Thyroid gland (tissue), 4 donors: ENCODE measurements around the gene TBC1D1. TPM values are rescaled to one million over a fixed set of nuclear protein-coding genes. Genes with fewer than 3 reads are reported as not detected.
A peak's percentile ranks its signal among the peaks of the same experiment; 100 is the strongest.

Experiments used
- DNase-seq, 2 donors: peaks; one replicate each; pipeline ENCODE4 v3.0.0-alpha.2; 2019
- H3K27ac ChIP-seq, 3 donors: fragments of 200-600 bp; sonication (generic); 1 replicate in 2 of 3; 2 replicates in 1 of 3; pipeline ENCODE4 v1.5.1; 2016 to 2019; ENCODE audit warnings: mild to moderate bottlenecking in 1 of 3, moderate library complexity in 1 of 3
- H3K27me3 ChIP-seq: fragments of 200-600 bp; sonication (generic); one replicate; pipeline ENCODE4 v1.5.1; 2019
- H3K36me3 ChIP-seq, 2 donors: fragments of 200-600 bp; sonication (generic); one replicate each; pipeline ENCODE4 v1.5.1; 2016 to 2019
- H3K4me1 ChIP-seq, 2 donors: fragments of 200-600 bp; sonication (generic); one replicate each; pipeline ENCODE4 v1.5.1; 2017 to 2019
- H3K4me3 ChIP-seq, 3 donors: fragments of 200-600 bp; sonication (generic); replicated peaks in 1 of 3; 1 replicate in 2 of 3; 2 replicates in 1 of 3; pipeline ENCODE4 v1.5.1; 2016; ENCODE audit warnings: mild to moderate bottlenecking in 1 of 3
- H3K9me3 ChIP-seq: fragments of 200-600 bp; sonication (generic); one replicate; pipeline ENCODE4 v1.5.1; 2017
- POLR2A ChIP-seq, 2 donors: fragments of 450-650 bp; IDR thresholded peaks; one replicate each; pipeline ENCODE4 v1.6.1; 2017; ENCODE audit warnings: antibody characterized with exemption in 2 of 2, mild to moderate bottlenecking in 2 of 2, moderate library complexity in 1 of 2
- WGBS, 2 donors: methylation state at CpG; one replicate each; pipeline ENCODE4 v1.1.5; 2017; 5-methylcytosine and 5-hydroxymethylcytosine counted together
- intact Hi-C: fragments of 100-400 bp; cut with DNase I; formaldehyde crosslinking; loops from one replicate; pipeline ENCODE4 v1.15.1; 2023
- total RNA-seq, 4 donors: library from RNA; depleted of rRNA; stranded (reverse); fragments of >200 nt; gene quantifications; one replicate each; pipeline ENCODE4 v1.2.3, GENCODE V29; 2016
- TF ChIP-seq, protein P1 (sequence below), 6 experiments: fragments of 200-600 bp in 3 of 6; fragments of 450-650 bp in 3 of 6; sonication (generic) in 3 of 6; IDR thresholded peaks; one replicate each; pipeline ENCODE4 v1.5.1; 2016 to 2019; ENCODE audit warnings: antibody characterized with exemption in 6 of 6, mild to moderate bottlenecking in 2 of 6, inconsistent platforms in 1 of 6, moderate library complexity in 1 of 6

TBC1D1 gene
- total RNA-seq, 4 donors from 2014 or later, result 192 to 284 (median 230) TPM

DNA sequence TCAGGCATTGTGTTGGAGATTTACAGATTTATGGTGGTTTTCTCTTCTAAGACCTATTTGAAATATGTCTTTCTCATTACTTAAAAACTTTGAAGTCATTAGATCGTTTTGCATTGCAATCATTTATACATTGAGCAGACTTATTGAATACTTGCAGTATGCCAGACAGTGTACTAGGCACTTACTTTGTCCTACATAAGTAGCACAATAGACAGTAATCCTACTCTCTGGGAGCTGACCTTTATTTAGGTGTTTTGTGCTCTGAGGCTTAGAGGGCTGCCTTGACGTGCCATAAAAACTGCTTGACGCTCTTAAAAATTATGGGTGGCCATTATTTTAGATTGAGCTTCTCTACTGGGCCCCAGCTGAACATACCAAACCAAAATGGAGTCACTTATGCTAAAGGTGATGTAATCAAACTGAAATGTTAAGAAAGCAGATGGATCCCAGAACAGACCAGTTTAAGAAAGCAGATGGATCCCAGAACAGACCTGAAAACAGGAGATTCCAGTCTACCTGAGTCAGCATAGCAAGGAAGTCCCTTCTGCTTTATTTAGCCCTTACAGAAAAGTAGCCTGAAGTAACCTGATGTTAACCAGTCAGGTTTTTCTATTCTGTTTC is 111.7 kb downstream of the TBC1D1 start:
- intact Hi-C loops, result no loop called here
- H3K4me1 ChIP-seq, result peaks cover 32 to 49% of the 10 kb centered on the region in 2 donors
- no peak overlapping the region for H3K27ac ChIP-seq

DNA sequence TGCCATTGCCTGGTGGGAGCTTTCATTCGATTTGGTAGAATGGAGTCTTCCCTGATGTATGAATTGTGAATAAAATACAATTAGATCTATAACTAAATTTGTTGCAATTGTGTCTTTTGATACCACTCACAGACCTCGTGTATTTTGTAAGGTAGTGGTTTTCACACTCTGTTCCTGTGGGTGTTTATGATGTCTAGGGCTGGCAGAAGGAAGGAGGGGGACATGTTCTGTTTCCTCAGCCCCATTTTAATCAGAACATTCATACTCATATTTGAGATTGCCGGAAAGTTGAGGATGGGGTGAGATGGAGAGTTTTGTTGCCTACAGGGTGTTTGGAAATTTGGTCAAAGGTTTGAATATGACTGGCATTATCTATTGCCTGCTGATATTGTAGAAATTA is 112.2 kb downstream of the TBC1D1 start:
- Histone ChIP-seq H3K27ac (no peak overlapping the region), H3K27me3 (no peaks in the 10 kb centered on the region), H3K4me3 (no peak overlapping the region), H3K9me3 (no peaks in the 10 kb centered on the region), H3K36me3 (no peaks in the 10 kb centered on the region), H3K4me1 (peaks cover 31 to 46% of the 10 kb centered on the region in 2 donors)
- 86 to 91% methylated on average over 3 of the region's 3 CpGs for WGBS, 2 donors
- DNase-seq, result no peak
- intact Hi-C loops, result no loop called here
- TF ChIP-seq, protein P1, sequence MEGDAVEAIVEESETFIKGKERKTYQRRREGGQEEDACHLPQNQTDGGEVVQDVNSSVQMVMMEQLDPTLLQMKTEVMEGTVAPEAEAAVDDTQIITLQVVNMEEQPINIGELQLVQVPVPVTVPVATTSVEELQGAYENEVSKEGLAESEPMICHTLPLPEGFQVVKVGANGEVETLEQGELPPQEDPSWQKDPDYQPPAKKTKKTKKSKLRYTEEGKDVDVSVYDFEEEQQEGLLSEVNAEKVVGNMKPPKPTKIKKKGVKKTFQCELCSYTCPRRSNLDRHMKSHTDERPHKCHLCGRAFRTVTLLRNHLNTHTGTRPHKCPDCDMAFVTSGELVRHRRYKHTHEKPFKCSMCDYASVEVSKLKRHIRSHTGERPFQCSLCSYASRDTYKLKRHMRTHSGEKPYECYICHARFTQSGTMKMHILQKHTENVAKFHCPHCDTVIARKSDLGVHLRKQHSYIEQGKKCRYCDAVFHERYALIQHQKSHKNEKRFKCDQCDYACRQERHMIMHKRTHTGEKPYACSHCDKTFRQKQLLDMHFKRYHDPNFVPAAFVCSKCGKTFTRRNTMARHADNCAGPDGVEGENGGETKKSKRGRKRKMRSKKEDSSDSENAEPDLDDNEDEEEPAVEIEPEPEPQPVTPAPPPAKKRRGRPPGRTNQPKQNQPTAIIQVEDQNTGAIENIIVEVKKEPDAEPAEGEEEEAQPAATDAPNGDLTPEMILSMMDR (IDR thresholded peaks at IDR 0.05), result no peak
- TF ChIP-seq POLR2A (IDR thresholded peaks at IDR 0.05), result no peak

More for the DNA sequence above, 111.7 kb downstream of the TBC1D1 start:
- H3K27me3 ChIP-seq, result no peaks in the 10 kb centered on the region
- 92 to 96% methylated on average over 3 of the region's 3 CpGs for WGBS, 2 donors
- no peaks in the 10 kb centered on the region for H3K36me3 ChIP-seq
- H3K4me3 ChIP-seq, result no peak overlapping the region
- DNase-seq, result no peak
- TF ChIP-seq POLR2A (IDR thresholded peaks at IDR 0.05), result no peak
- TF ChIP-seq, protein P1 (IDR thresholded peaks at IDR 0.05), result no peak
- no peaks in the 10 kb centered on the region for H3K9me3 ChIP-seq

DNA sequence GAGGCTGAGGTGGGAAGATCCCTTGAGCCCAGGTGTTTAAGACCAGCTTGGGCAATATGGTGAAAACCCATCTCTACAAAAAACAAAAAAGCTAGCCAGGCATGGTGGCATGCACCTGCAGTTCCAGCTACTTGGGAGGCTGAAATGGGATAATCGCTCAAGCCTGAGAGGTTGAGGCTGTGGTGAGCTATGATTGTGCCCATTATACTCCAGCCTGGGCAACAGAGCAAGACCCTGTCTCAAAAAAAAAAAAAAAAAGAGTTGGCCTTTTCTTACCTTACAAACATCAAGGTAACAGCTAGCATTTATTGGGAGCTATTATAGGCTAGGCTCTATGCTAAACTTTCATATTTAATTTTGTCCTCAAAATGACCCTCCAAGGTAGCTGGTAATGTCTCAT is 112.7 kb downstream of the TBC1D1 start:
- 93 to 96% methylated on average over 1 of the region's 1 CpG for WGBS, 2 donors
- TF ChIP-seq POLR2A (IDR thresholded peaks at IDR 0.05), result no peak
- TF ChIP-seq, protein P1 (IDR thresholded peaks at IDR 0.05), result no peak
- Histone ChIP-seq H3K27me3 (no peaks in the 10 kb centered on the region), H3K4me3 (no peak overlapping the region), H3K9me3 (no peaks in the 10 kb centered on the region), H3K27ac (peak overlapping the region in 1 of 3 donors; percentile 37), H3K36me3 (no peaks in the 10 kb centered on the region), H3K4me1 (peaks cover 33 to 47% of the 10 kb centered on the region in 2 donors)
- no peak for DNase-seq
- intact Hi-C loops, result no loop called here

DNA sequence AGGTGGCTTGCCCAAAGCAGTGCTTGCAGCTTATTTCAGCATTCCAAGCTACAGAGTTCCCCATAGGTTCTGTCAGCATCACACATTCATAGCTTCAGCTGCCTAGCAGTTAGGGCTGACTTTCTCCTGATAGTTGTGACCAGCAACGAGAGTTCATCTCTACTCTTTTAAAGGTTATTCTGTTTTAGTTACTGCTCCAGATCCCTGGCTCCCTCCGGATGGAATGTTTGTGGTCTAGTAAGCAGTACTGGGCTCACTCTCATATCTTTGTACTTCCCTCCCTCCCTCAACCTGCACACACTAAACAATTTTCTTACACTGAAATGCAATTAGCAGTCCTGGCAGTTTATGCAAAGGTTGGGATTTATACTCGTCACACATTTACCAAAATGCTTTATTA is 113.2 kb downstream of the TBC1D1 start:
- no peak for TF ChIP-seq POLR2A (IDR thresholded peaks at IDR 0.05)
- TF ChIP-seq, protein P1 (IDR thresholded peaks at IDR 0.05), result no peak
- H3K27ac ChIP-seq, result peak overlapping the region in 1 of 3 donors; percentile 37
- peak in 1 of 2 donors; percentile 45 for DNase-seq

DNA sequence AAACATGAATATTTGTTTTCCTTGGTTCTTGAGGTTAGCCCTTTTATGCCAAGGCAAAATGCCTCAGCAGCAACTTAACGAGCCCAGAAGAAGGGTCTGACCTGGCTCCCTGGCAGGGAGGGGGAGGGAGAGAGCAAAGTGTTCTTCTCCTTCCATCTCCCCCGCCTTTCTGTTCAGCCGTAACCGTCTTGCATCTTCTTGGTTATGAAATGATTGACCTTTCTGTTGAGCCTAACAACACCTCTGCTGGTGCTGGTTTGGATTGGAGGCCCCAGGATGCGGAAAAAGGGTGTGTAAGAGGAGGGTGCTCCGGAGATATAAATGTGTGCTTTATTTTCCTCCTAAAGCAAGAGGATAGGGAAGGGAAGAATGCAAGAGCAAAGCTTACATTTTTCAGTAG is 114.0 kb downstream of the TBC1D1 start:
- no peak overlapping the region for H3K4me3 ChIP-seq
- no peaks in the 10 kb centered on the region for H3K36me3 ChIP-seq
- H3K27ac ChIP-seq, result peak overlapping the region in 2 of 3 donors; percentile 17 to 26
- DNase-seq, result peak in 1 of 2 donors; percentile 45
- H3K27me3 ChIP-seq, result no peaks in the 10 kb centered on the region
- TF ChIP-seq POLR2A (IDR thresholded peaks at IDR 0.05), result no peak
- TF ChIP-seq, protein P1 (IDR thresholded peaks at IDR 0.05), result no peak
- H3K4me1 ChIP-seq, result peaks cover 37 to 51% of the 10 kb centered on the region in 2 donors
- no peaks in the 10 kb centered on the region for H3K9me3 ChIP-seq
- 62 to 63% methylated on average over 6 of the region's 6 CpGs for WGBS, 2 donors
- intact Hi-C loops, result no loop called here

More for the DNA sequence above, 113.2 kb downstream of the TBC1D1 start:
- intact Hi-C loops, result no loop called here
- H3K36me3 ChIP-seq, result no peaks in the 10 kb centered on the region
- peaks cover 35 to 51% of the 10 kb centered on the region in 2 donors for H3K4me1 ChIP-seq
- WGBS, 2 donors, result 37 to 46% methylated on average over 3 of the region's 3 CpGs
- H3K9me3 ChIP-seq, result no peaks in the 10 kb centered on the region
- H3K27me3 ChIP-seq, result no peaks in the 10 kb centered on the region
- H3K4me3 ChIP-seq, result no peak overlapping the region
